ENCODE measurements around the gene ANK3. TPM values are rescaled to one million over a fixed set of nuclear protein-coding genes. Genes with fewer than 3 reads are reported as not detected.
"Not testable (repeated sequence)": the region's sequence is repeated elsewhere in the genome, so short reads cannot be mapped to it uniquely, and the experiment has no call there.

The ANK3 gene
- polyA plus RNA-seq, 1 donor, result 179 TPM

- no peak for DNase-seq
These were observed 84.8 kb downstream of the ANK3 start for GRCh38 chr10:60304829-60305379.

- DNase-seq, result no peak
These were observed 85.9 kb downstream of the ANK3 start for GRCh38 chr10:60303778-60304177.

- peak; percentile 15 for DNase-seq
These were observed 89.5 kb downstream of the ANK3 start for GRCh38 chr10:60299961-60300883.

- no peak for DNase-seq
These were observed 90.3 kb downstream of the ANK3 start for GRCh38 chr10:60299390-60299778.

- no peak for DNase-seq
These were observed 91.0 kb downstream of the ANK3 start for GRCh38 chr10:60298408-60299389.

GRCh38 chr10:60296073-60296472, 93.6 kb downstream of the ANK3 start:
- DNase-seq, result no peak

- DNase-seq, result no peak
These were observed 94.4 kb downstream of the ANK3 start for GRCh38 chr10:60295028-60295937.

GRCh38 chr10:60293581-60294175, 96.0 kb downstream of the ANK3 start:
- DNase-seq, result no peak

GRCh38 chr10:60292998-60293397, 96.7 kb downstream of the ANK3 start:
- no peak for DNase-seq

GRCh38 chr10:60292536-60292935, 97.1 kb downstream of the ANK3 start:
- DNase-seq, result not testable (repeated sequence)

- peak; percentile 29 for DNase-seq
These were observed 98.2 kb downstream of the ANK3 start for GRCh38 chr10:60291344-60291930.

- no peak for DNase-seq
These were observed 99.1 kb downstream of the ANK3 start for GRCh38 chr10:60290558-60290957.

GRCh38 chr10:60289800-60290199, 99.9 kb downstream of the ANK3 start:
- no peak for DNase-seq

- DNase-seq, result no peak
These were observed 101.4 kb downstream of the ANK3 start for GRCh38 chr10:60288256-60288655.

GRCh38 chr10:60286559-60286958, 103.1 kb downstream of the ANK3 start:
- no peak for DNase-seq

- DNase-seq, result no peak
These were observed 106.3 kb downstream of the ANK3 start for GRCh38 chr10:60283397-60283796.

- no peak for DNase-seq
These were observed 106.8 kb downstream of the ANK3 start for GRCh38 chr10:60282771-60283353.

- DNase-seq, result no peak
These were observed 107.8 kb downstream of the ANK3 start for GRCh38 chr10:60281792-60282353.

GRCh38 chr10:60281331-60281730, 108.3 kb downstream of the ANK3 start:
- DNase-seq, result no peak

GRCh38 chr10:60280475-60280874, 109.2 kb downstream of the ANK3 start:
- no peak for DNase-seq

Data from hindlimb muscle (tissue), 1 donor.